Measurements from ENCODE around the gene CELF5. TPM values are rescaled to one million over a fixed set of nuclear protein-coding genes. Genes with fewer than 3 reads are reported as not detected.

The CELF5 gene
- total and polyA plus RNA-seq, 7 donors: 0.06 TPM; not detected in 6

DNA sequence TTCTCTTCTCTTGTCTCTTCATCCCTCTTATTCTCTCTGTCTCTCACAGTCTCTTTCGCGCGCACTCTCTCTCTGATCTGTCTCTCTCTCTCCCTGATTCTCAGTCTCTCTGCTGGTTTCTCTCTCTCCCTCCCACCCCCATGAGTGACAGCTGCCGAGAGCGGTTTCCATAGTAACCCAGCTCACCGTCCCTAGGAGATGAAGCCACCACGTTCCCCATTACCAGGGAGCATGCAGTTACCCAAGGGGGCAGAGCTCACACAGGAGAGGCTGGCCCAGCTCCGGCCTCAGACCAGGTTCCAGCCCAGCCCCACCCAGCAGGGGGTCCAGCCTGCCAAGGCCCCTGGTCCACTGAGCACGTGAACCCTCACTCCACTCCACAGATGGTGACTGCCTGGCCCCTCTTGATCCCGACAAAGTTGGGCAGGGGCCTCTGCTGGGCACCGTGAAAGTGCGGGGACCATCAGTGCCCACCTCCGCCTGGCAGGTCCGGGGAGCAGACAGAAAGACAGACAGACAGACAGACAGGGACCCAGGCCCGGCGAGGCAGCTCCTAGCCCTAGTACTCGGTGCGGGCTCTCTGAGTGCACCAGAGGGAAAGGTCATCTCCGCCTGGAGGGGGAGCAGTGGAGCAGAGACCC is 50.6 kb downstream of the CELF5 start:
- peak overlapping the region; percentile 43 for H3K4me3 ChIP-seq
- no peak overlapping the region for H3K27ac ChIP-seq
- H3K36me3 ChIP-seq (ENCODE audit: insufficient read depth in 1 of 2, low read depth in 1 of 2): no peaks in the 10 kb centered on the region
- H3K9me3 ChIP-seq: no peaks in the 10 kb centered on the region
- WGBS, 3 donors: 8 to 13% (median 9%) methylated on average over 19 of the region's 19 CpGs
- DNase-seq (no peak), ATAC-seq (no peak)
- no peaks in the 10 kb centered on the region for H3K4me1 ChIP-seq
- H3K27me3 ChIP-seq (ENCODE audit: insufficient read depth in 3 of 3, low read length in 2 of 3): peaks cover 0 to 76% (median 31%) of the 10 kb centered on the region in 3 donors
- no peak for TF ChIP-seq CTCF (IDR thresholded peaks at IDR 0.05)
- intact Hi-C loops (cut with DNase I): no loop called here

DNA sequence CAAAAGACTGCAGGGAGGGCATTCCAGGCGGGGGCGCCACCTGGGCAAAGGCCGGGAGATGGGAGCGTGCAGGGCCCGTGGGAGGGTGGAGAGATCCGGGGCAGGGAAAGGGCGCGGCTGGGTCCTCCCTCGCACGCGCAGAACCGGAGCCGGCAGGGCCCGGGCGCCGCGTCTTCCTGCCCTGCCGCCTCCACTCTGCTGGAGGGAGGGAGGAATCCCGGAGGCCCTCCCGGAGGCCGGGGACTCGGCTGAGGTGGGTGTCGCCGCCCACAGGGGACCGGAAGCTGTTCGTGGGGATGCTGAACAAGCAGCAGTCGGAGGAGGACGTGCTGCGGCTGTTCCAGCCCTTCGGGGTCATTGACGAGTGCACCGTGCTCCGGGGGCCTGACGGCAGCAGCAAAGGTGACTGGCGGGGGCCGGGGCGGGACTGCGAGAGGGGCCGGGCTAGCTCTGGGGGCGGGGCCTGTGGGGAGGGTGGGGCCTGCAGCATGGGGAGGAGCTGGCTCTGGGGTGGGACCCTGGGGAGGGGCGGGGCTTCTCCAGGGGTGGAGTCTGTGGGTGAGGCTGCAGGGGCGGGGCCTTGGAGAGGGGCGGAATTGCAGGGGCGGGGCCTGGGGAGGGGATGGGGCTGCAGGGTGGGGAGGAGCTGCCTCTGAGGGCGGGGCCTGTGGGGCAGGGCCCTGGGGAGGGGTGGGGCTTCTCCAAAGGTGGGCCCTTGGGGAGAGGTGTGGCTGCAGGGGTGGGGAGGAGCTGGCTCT is 51.3 kb downstream of the CELF5 start:
- H3K27me3 ChIP-seq (ENCODE audit: insufficient read depth in 3 of 3, low read length in 2 of 3): peaks cover 0 to 76% (median 32%) of the 10 kb centered on the region in 3 donors
- peak; percentile 25 to 86 (median 76) for ATAC-seq
- no peaks in the 10 kb centered on the region for H3K9me3 ChIP-seq
- H3K4me3 ChIP-seq: peak overlapping the region; percentile 43
- H3K27ac ChIP-seq: no peak overlapping the region
- DNase-seq: peak; percentile 48 to 81
- H3K36me3 ChIP-seq (ENCODE audit: insufficient read depth in 1 of 2, low read depth in 1 of 2): no peaks in the 10 kb centered on the region
- no peak for TF ChIP-seq CTCF (IDR thresholded peaks at IDR 0.05)
- intact Hi-C loops (cut with DNase I): no loop called here
- 1 to 3% (median 2%) methylated on average over 23 to 45 of the region's 45 CpGs for WGBS, 3 donors
- no peaks in the 10 kb centered on the region for H3K4me1 ChIP-seq

DNA sequence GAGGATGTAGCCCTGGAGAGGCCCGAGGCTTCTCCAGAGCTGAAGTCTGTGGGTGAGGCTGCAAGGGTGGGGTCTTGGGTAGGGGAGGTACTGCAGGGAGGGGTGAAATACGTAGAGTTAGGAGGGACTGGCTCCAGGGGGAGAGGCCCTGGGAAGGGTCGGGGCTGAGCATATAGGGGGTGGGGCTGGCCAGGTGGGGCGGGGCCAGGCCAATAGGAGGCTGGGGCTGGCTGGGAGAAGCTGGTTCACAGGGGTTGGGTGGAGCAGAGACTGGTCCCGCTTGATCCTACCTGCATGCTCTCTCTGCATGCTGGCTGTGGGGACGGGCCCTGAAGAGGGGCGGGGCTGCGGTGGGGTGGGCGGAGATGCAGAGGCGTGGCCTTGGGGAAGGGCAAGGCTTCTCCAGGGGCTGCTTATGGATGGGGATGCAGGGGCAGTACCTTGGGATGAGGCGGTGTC is 51.9 kb downstream of the CELF5 start:
- H3K27ac ChIP-seq: no peak overlapping the region
- DNase-seq (no peak), ATAC-seq (peak in 1 of 4 donors; percentile 19)
- no peaks in the 10 kb centered on the region for H3K4me1 ChIP-seq
- H3K9me3 ChIP-seq: no peaks in the 10 kb centered on the region
- TF ChIP-seq CTCF (IDR thresholded peaks at IDR 0.05): no peak
- no peaks in the 10 kb centered on the region for H3K36me3 ChIP-seq (ENCODE audit: insufficient read depth in 1 of 2, low read depth in 1 of 2)
- 0 to 5% (median 3%) methylated on average over 9 to 11 of the region's 11 CpGs for WGBS, 3 donors
- intact Hi-C loops (cut with DNase I): no loop called here
- peaks cover 0 to 76% (median 33%) of the 10 kb centered on the region in 3 donors for H3K27me3 ChIP-seq (ENCODE audit: insufficient read depth in 3 of 3, low read length in 2 of 3)
- H3K4me3 ChIP-seq: no peak overlapping the region

GRCh38 chr19:3277649-3278048 is 53.2 kb downstream of the CELF5 start:
- H3K4me1 ChIP-seq: no peaks in the 10 kb centered on the region
- ATAC-seq: no peak
- H3K27ac ChIP-seq: no peak overlapping the region
- H3K4me3 ChIP-seq: no peak overlapping the region
- no peak for TF ChIP-seq CTCF (IDR thresholded peaks at IDR 0.05)
- peaks cover 0 to 78% (median 31%) of the 10 kb centered on the region in 3 donors for H3K27me3 ChIP-seq (ENCODE audit: insufficient read depth in 3 of 3, low read length in 2 of 3)
- no peaks in the 10 kb centered on the region for H3K9me3 ChIP-seq
- intact Hi-C loops (cut with DNase I): loop anchor here in 1 of 2 donors (1.0 kb wide), 1 partner anchor 31 kb away; no protein-coding TSS in a partner anchor
- no peak for DNase-seq
- WGBS, 3 donors: 58 to 69% (median 58%) methylated on average over 5 of the region's 5 CpGs
- no peaks in the 10 kb centered on the region for H3K36me3 ChIP-seq (ENCODE audit: insufficient read depth in 1 of 2, low read depth in 1 of 2)

Data from psoas muscle (tissue), 8 donors.